Breast epithelium (tissue), 4 donors: ENCODE results near the gene AHI1. TPM values are rescaled to one million over a fixed set of nuclear protein-coding genes. Genes with fewer than 3 reads are reported as not detected.

Source experiments
- DNase-seq, 2 donors: peaks; one replicate each; pipeline ENCODE4 v3.0.0-alpha.2; 2019; ENCODE audit warnings: low spot score in 2 of 2
- H3K27ac ChIP-seq, 2 donors: fragments of 200-600 bp; sonication (generic) in 1 of 2; one replicate each; pipeline ENCODE4 v1.5.1; 2016 to 2019; ENCODE audit warnings: mild to moderate bottlenecking in 1 of 2
- H3K27me3 ChIP-seq, 2 donors: fragments of 200-600 bp; sonication (generic) in 1 of 2; one replicate each; pipeline versions ENCODE4 v1.5.1 to v1.6.0; 2017 to 2019; ENCODE audit warnings: control low read depth in 1 of 2, mild to moderate bottlenecking in 1 of 2
- H3K36me3 ChIP-seq: fragments of 200-600 bp; one replicate; pipeline ENCODE4 v1.5.1; 2019
- H3K4me1 ChIP-seq, 2 donors: fragments of 200-600 bp; sonication (generic); one replicate each; pipeline ENCODE4 v1.5.1; 2016 to 2019; ENCODE audit warnings: control low read depth in 1 of 2
- H3K4me3 ChIP-seq, 3 donors: fragments of 200-600 bp; sonication (generic); 1 replicate in 2 of 3; 2 replicates in 1 of 3; pipeline ENCODE4 v1.5.1; 2016 to 2019; ENCODE audit warnings: mild to moderate bottlenecking in 3 of 3, moderate library complexity in 2 of 3
- H3K9me3 ChIP-seq, 2 donors: fragments of 200-600 bp; sonication (generic) in 1 of 2; one replicate each; pipeline ENCODE4 v1.5.1; 2016 to 2019; ENCODE audit warnings: control low read depth in 1 of 2
- POLR2A ChIP-seq: fragments of 450-650 bp; IDR thresholded peaks from one replicate; pipeline ENCODE4 v1.6.1; 2016; ENCODE audit warnings: antibody characterized with exemption, mild to moderate bottlenecking, moderate library complexity
- POLR2AphosphoS5 ChIP-seq, 3 donors: sonication (generic); formaldehyde crosslinking; IDR thresholded peaks; one replicate each; pipeline ENCODE4 v1.6.1; 2017; ENCODE audit warnings: antibody characterized with exemption in 3 of 3
- intact Hi-C: fragments of 100-400 bp; cut with DNase I; formaldehyde crosslinking; loops from one replicate; pipeline ENCODE4 v1.15.1; 2023; ENCODE audit warnings: low total_unique reads
- total RNA-seq, 3 donors: library from RNA; depleted of rRNA; stranded (reverse); fragments of >200 nt; gene quantifications; one replicate each; pipeline ENCODE4 v1.1.0, GENCODE V29; 2016
- TF ChIP-seq, protein P1 (sequence below), 3 donors: fragments of 450-650 bp; IDR thresholded peaks; one replicate each; pipeline ENCODE4 v1.5.1; 2016 to 2017; ENCODE audit warnings: antibody characterized with exemption in 3 of 3, mild to moderate bottlenecking in 3 of 3, moderate library complexity in 3 of 3

AHI1 gene
- total RNA-seq, 3 donors from 2014 or later: 23.5 to 62.2 (median 49.8) TPM

- no peak for DNase-seq
- Histone ChIP-seq H3K36me3 (peaks cover 7% of the 10 kb centered on the region), H3K9me3 (no peaks in the 10 kb centered on the region), H3K27ac (no peak overlapping the region), H3K27me3 (no peaks in the 10 kb centered on the region), H3K4me1 (no peaks in the 10 kb centered on the region), H3K4me3 (no peak overlapping the region)
- TF ChIP-seq, protein P1, sequence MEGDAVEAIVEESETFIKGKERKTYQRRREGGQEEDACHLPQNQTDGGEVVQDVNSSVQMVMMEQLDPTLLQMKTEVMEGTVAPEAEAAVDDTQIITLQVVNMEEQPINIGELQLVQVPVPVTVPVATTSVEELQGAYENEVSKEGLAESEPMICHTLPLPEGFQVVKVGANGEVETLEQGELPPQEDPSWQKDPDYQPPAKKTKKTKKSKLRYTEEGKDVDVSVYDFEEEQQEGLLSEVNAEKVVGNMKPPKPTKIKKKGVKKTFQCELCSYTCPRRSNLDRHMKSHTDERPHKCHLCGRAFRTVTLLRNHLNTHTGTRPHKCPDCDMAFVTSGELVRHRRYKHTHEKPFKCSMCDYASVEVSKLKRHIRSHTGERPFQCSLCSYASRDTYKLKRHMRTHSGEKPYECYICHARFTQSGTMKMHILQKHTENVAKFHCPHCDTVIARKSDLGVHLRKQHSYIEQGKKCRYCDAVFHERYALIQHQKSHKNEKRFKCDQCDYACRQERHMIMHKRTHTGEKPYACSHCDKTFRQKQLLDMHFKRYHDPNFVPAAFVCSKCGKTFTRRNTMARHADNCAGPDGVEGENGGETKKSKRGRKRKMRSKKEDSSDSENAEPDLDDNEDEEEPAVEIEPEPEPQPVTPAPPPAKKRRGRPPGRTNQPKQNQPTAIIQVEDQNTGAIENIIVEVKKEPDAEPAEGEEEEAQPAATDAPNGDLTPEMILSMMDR (IDR thresholded peaks at IDR 0.05): no peak
- TF ChIP-seq POLR2A: no peak
- TF ChIP-seq POLR2AphosphoS5 (IDR thresholded peaks at IDR 0.05): no peak
- intact Hi-C loops: no loop called here
These were observed 73.2 kb downstream of the AHI1 start for GRCh38 chr6:135424385-135424784.

GRCh38 chr6:135423649-135424128 lies 73.9 kb downstream of the AHI1 start:
- H3K9me3 ChIP-seq: no peaks in the 10 kb centered on the region
- DNase-seq: no peak
- H3K27me3 ChIP-seq: no peaks in the 10 kb centered on the region
- intact Hi-C loops: no loop called here
- H3K36me3 ChIP-seq: peaks cover 7% of the 10 kb centered on the region
- no peaks in the 10 kb centered on the region for H3K4me1 ChIP-seq
- TF ChIP-seq, protein P1 (IDR thresholded peaks at IDR 0.05): peak in 2 of 3 donors; percentile 53 to 60
- no peak for TF ChIP-seq POLR2A
- H3K27ac ChIP-seq: no peak overlapping the region
- H3K4me3 ChIP-seq: no peak overlapping the region

- Histone ChIP-seq H3K4me1 (no peaks in the 10 kb centered on the region), H3K27me3 (no peaks in the 10 kb centered on the region), H3K4me3 (no peak overlapping the region), H3K27ac (no peak overlapping the region), H3K36me3 (no peaks in the 10 kb centered on the region), H3K9me3 (no peaks in the 10 kb centered on the region)
- TF ChIP-seq, protein P1 (IDR thresholded peaks at IDR 0.05): no peak
- no peak for TF ChIP-seq POLR2AphosphoS5 (IDR thresholded peaks at IDR 0.05)
- no peak for TF ChIP-seq POLR2A
- intact Hi-C loops: loop anchor here (10.0 kb wide), 1 partner anchor 284 kb away; no protein-coding TSS in a partner anchor
- no peak for DNase-seq
These were observed 78.4 kb downstream of the AHI1 start for GRCh38 chr6:135419162-135419561.

DNA sequence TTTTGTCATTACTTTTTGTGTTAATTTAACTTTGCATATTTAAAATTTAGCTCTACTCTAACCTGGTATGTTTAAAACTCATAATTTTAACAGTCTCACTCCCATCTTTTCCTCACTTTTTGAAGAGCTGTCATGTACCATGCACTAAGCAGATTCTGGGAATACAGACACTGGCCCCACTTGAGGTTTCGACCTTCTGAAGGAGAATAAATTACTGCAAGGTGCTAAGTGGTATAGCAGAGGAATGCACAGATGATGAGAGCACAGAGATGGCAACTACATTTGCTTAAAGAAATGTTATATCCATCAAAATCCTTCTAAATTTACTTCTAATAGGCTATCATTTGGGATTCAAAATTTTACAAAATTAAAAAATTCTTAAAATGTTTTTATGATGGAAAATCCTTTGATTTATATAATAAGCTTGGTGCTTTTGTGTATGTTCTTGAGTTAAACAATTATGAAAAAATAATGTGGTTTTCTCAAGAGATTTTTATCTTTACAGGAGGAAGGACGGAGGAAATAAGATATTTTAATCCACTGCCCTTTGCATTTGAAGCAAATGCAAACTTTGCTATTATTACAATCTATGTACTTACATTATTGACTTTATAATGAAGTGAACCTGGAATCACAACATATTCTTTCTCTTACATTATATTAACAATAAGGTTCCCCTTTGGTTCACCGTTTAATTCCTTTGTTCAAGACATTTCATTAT lies 79.3 kb downstream of the AHI1 start:
- intact Hi-C loops: loop anchor here (10.0 kb wide), 1 partner anchor 283 kb away; no protein-coding TSS in a partner anchor
- Histone ChIP-seq H3K4me1 (no peaks in the 10 kb centered on the region), H3K4me3 (no peak overlapping the region), H3K27ac (no peak overlapping the region), H3K27me3 (no peaks in the 10 kb centered on the region), H3K36me3 (no peaks in the 10 kb centered on the region), H3K9me3 (no peaks in the 10 kb centered on the region)
- no peak for TF ChIP-seq POLR2AphosphoS5 (IDR thresholded peaks at IDR 0.05)
- TF ChIP-seq, protein P1 (IDR thresholded peaks at IDR 0.05): no peak
- no peak for TF ChIP-seq POLR2A
- DNase-seq: no peak

GRCh38 chr6:135412761-135413160 lies 84.8 kb downstream of the AHI1 start:
- Histone ChIP-seq H3K27ac (no peak overlapping the region), H3K36me3 (peaks cover 5% of the 10 kb centered on the region), H3K4me3 (no peak overlapping the region), H3K4me1 (no peaks in the 10 kb centered on the region), H3K27me3 (no peaks in the 10 kb centered on the region), H3K9me3 (no peaks in the 10 kb centered on the region)
- no peak for TF ChIP-seq POLR2AphosphoS5 (IDR thresholded peaks at IDR 0.05)
- TF ChIP-seq, protein P1 (IDR thresholded peaks at IDR 0.05): no peak
- no peak for TF ChIP-seq POLR2A
- intact Hi-C loops: loop anchor here (10.0 kb wide), 1 partner anchor 278 kb away; no protein-coding TSS in a partner anchor
- DNase-seq: no peak
